ENCODE results near the gene SPART. TPM values are rescaled to one million over a fixed set of nuclear protein-coding genes. Genes with fewer than 3 reads are reported as not detected.

The SPART gene
- total RNA-seq, 1 donor from 2014 or later: 76.5 TPM

GRCh38 chr13:36377826-36378468 is 31.8 kb upstream of the SPART start:
- no peak for DNase-seq (ENCODE audit: low spot score, unreplicated experiment)
- peaks cover 7% of the 10 kb centered on the region for H3K36me3 Mint-ChIP-seq (ENCODE audit: insufficient read depth)
- no peak overlapping the region for H3K27ac Mint-ChIP-seq
- no peak overlapping the region for H3K4me3 Mint-ChIP-seq (ENCODE audit: low read depth)
- H3K27me3 Mint-ChIP-seq: peaks cover under 1% of the 10 kb centered on the region
- no peaks in the 10 kb centered on the region for H3K9me3 Mint-ChIP-seq (ENCODE audit: low read depth)
- no peak for TF ChIP-seq CTCF (IDR thresholded peaks at IDR 0.05; ENCODE audit: unreplicated experiment)
- H3K4me1 Mint-ChIP-seq (ENCODE audit: low read depth): peaks cover 9% of the 10 kb centered on the region

GRCh38 chr13:36374063-36374462 is 27.9 kb upstream of the SPART start:
- Mint-ChIP-seq H3K9me3 (ENCODE audit: low read depth) (peaks cover 3% of the 10 kb centered on the region), H3K4me3 (ENCODE audit: low read depth) (no peak overlapping the region), H3K36me3 (ENCODE audit: insufficient read depth) (peaks cover 10% of the 10 kb centered on the region), H3K27me3 (no peaks in the 10 kb centered on the region), H3K4me1 (ENCODE audit: low read depth) (peaks cover 11% of the 10 kb centered on the region), H3K27ac (no peak overlapping the region)
- no peak for DNase-seq (ENCODE audit: low spot score, unreplicated experiment)
- no peak for TF ChIP-seq CTCF (IDR thresholded peaks at IDR 0.05; ENCODE audit: unreplicated experiment)

- no peak overlapping the region for H3K27ac Mint-ChIP-seq
- H3K9me3 Mint-ChIP-seq (ENCODE audit: low read depth): peaks cover 3% of the 10 kb centered on the region
- DNase-seq (ENCODE audit: low spot score, unreplicated experiment): no peak
- H3K27me3 Mint-ChIP-seq: peaks cover under 1% of the 10 kb centered on the region
- H3K4me3 Mint-ChIP-seq (ENCODE audit: low read depth): no peak overlapping the region
- peaks cover 16% of the 10 kb centered on the region for H3K36me3 Mint-ChIP-seq (ENCODE audit: insufficient read depth)
- TF ChIP-seq CTCF (IDR thresholded peaks at IDR 0.05; ENCODE audit: unreplicated experiment): no peak
- peaks cover 11% of the 10 kb centered on the region for H3K4me1 Mint-ChIP-seq (ENCODE audit: low read depth)
Observed at GRCh38 chr13:36371185-36371584, 25.0 kb upstream of the SPART start.

- peaks cover 5% of the 10 kb centered on the region for H3K27me3 Mint-ChIP-seq
- DNase-seq (ENCODE audit: low spot score, unreplicated experiment): no peak
- no peak overlapping the region for H3K4me3 Mint-ChIP-seq (ENCODE audit: low read depth)
- no peak overlapping the region for H3K27ac Mint-ChIP-seq
- peaks cover 3% of the 10 kb centered on the region for H3K9me3 Mint-ChIP-seq (ENCODE audit: low read depth)
- TF ChIP-seq CTCF (IDR thresholded peaks at IDR 0.05; ENCODE audit: unreplicated experiment): no peak
- H3K36me3 Mint-ChIP-seq (ENCODE audit: insufficient read depth): peaks cover 22% of the 10 kb centered on the region
- peaks cover 11% of the 10 kb centered on the region for H3K4me1 Mint-ChIP-seq (ENCODE audit: low read depth)
Observed at GRCh38 chr13:36370108-36370429, 23.9 kb upstream of the SPART start.

GRCh38 chr13:36369268-36370107 is 23.3 kb upstream of the SPART start:
- Mint-ChIP-seq H3K9me3 (ENCODE audit: low read depth) (peaks cover 3% of the 10 kb centered on the region), H3K4me1 (ENCODE audit: low read depth) (peaks cover 9% of the 10 kb centered on the region), H3K4me3 (ENCODE audit: low read depth) (no peak overlapping the region), H3K36me3 (ENCODE audit: insufficient read depth) (peaks cover 22% of the 10 kb centered on the region), H3K27me3 (peaks cover 5% of the 10 kb centered on the region), H3K27ac (no peak overlapping the region)
- TF ChIP-seq CTCF (IDR thresholded peaks at IDR 0.05; ENCODE audit: unreplicated experiment): no peak
- no peak for DNase-seq (ENCODE audit: low spot score, unreplicated experiment)
